Tibial nerve (tissue), 4 donors: ENCODE measurements around the gene CGN. TPM values are rescaled to one million over a fixed set of nuclear protein-coding genes. Genes with fewer than 3 reads are reported as not detected.

ENCODE experiments used
- DNase-seq, 2 donors: peaks; one replicate each; pipeline ENCODE4 v3.0.0-alpha.2; 2019; ENCODE audit warnings: low spot score in 2 of 2
- H3K27ac ChIP-seq, 4 donors: fragments of 200-600 bp; sonication (generic) in 3 of 4; one replicate each; pipeline ENCODE4 v1.5.1; 2017 to 2019; ENCODE audit warnings: mild to moderate bottlenecking in 1 of 4
- H3K27me3 ChIP-seq, 2 donors: fragments of 200-600 bp; sonication (generic) in 1 of 2; one replicate each; pipeline versions ENCODE4 v1.5.1 to v1.6.0; 2017 to 2019
- H3K36me3 ChIP-seq, 3 donors: fragments of 200-600 bp; sonication (generic); one replicate each; pipeline ENCODE4 v1.5.1; 2018 to 2019
- H3K4me1 ChIP-seq, 4 donors: fragments of 200-600 bp; sonication (generic) in 3 of 4; one replicate each; pipeline ENCODE4 v1.5.1; 2017 to 2019
- H3K4me3 ChIP-seq, 4 donors: fragments of 200-600 bp; sonication (generic) in 3 of 4; one replicate each; pipeline ENCODE4 v1.5.1; 2017 to 2019; ENCODE audit warnings: mild to moderate bottlenecking in 1 of 4, moderate library complexity in 1 of 4
- H3K9me3 ChIP-seq, 4 donors: fragments of 200-600 bp; sonication (generic) in 3 of 4; one replicate each; pipeline ENCODE4 v1.5.1; 2017 to 2019
- CTCF ChIP-seq, 5 experiments: fragments of 200-600 bp in 3 of 5; fragments of 450-650 bp in 2 of 5; sonication (generic) in 3 of 5; IDR thresholded peaks; one replicate each; pipeline ENCODE4 v1.5.1; 2016 to 2019; ENCODE audit warnings: antibody characterized with exemption in 5 of 5, mild to moderate bottlenecking in 3 of 5, moderate library complexity in 2 of 5
- EP300 ChIP-seq, 2 donors: sonication (generic); formaldehyde crosslinking; IDR thresholded peaks; one replicate each; pipeline ENCODE4 v1.6.1; 2017; ENCODE audit warnings: antibody characterized with exemption in 2 of 2, mild to moderate bottlenecking in 1 of 2
- POLR2A ChIP-seq, 2 donors: fragments of 450-650 bp; IDR thresholded peaks; one replicate each; pipeline ENCODE4 v1.6.1; 2017; ENCODE audit warnings: antibody characterized with exemption in 2 of 2, mild to moderate bottlenecking in 2 of 2, moderate library complexity in 2 of 2
- WGBS, 2 donors: methylation state at CpG; one replicate each; pipeline ENCODE4 v1.1.5; 2018; 5-methylcytosine and 5-hydroxymethylcytosine counted together
- total RNA-seq, 4 donors: library from RNA; depleted of rRNA; stranded (reverse); fragments of >200 nt; gene quantifications; one replicate each; pipeline ENCODE4 v1.1.0, GENCODE V29; 2016

Gene CGN
- total RNA-seq, 4 donors from 2014 or later = 0.63 to 4.9 (median 2.0) TPM

DNA sequence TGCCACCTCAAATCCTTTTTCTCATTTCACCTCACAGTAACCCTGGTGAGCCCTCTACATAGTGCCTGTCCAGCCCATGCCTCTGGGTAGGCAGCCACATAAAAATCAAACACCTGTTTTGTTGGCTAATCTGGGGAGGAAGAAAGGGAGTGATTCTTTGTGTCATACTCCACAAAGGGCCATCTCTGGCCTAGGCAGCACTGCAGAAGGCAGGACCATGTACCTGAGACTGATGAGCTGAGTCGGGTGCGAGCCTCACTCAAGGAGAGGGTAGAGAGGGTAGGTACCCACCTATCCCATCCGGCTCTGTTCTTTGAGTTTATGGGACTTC lies 36.7 kb downstream of the CGN start:
- Histone ChIP-seq H3K27me3 (no peaks in the 10 kb centered on the region), H3K9me3 (no peaks in the 10 kb centered on the region), H3K4me3 (no peak overlapping the region), H3K27ac (peak overlapping the region in 1 of 4 donors; percentile 20), H3K36me3 (no peaks in the 10 kb centered on the region), H3K4me1 (peaks cover 0 to 13% (median 4%) of the 10 kb centered on the region in 4 donors)
- TF ChIP-seq POLR2A (IDR thresholded peaks at IDR 0.05) = no peak
- TF ChIP-seq CTCF (IDR thresholded peaks at IDR 0.05) = no peak
- no peak for TF ChIP-seq EP300 (IDR thresholded peaks at IDR 0.05)
- no peak for DNase-seq
- 95% methylated on average over 3 of the region's 3 CpGs for WGBS, 2 donors

DNA sequence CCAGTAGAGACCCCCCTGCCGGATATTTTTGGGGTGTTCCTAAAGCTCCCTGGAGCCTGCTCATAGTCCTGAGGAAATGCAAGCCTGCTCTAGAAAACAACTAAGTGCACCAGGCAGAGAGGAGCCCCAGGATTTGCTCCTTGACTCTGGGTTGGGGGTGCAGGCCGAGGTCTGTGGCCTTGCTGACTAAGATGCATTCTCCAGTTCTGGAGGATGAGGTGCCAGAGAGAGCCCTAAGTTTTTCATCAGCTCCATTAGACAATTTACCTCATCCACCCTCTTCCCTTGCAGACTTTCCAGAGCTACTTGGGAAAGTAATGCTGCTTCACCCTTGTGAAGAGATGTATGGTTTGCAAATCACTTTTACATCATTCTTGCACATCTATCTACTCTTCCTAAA lies 38.0 kb downstream of the CGN start:
- H3K4me3 ChIP-seq = no peak overlapping the region
- 85 to 89% methylated on average over 2 of the region's 2 CpGs for WGBS, 2 donors
- no peak overlapping the region for H3K27ac ChIP-seq
- H3K4me1 ChIP-seq = peaks cover 0 to 13% (median 4%) of the 10 kb centered on the region in 4 donors
- H3K27me3 ChIP-seq = no peaks in the 10 kb centered on the region
- H3K36me3 ChIP-seq = no peaks in the 10 kb centered on the region
- DNase-seq = no peak
- TF ChIP-seq EP300 (IDR thresholded peaks at IDR 0.05) (no peak), POLR2A (IDR thresholded peaks at IDR 0.05) (no peak), CTCF (IDR thresholded peaks at IDR 0.05) (no peak)
- H3K9me3 ChIP-seq = no peaks in the 10 kb centered on the region

GRCh38 chr1:151553659-151554058 lies 42.5 kb downstream of the CGN start:
- TF ChIP-seq POLR2A (IDR thresholded peaks at IDR 0.05) = no peak
- TF ChIP-seq EP300 (IDR thresholded peaks at IDR 0.05) = no peak
- TF ChIP-seq CTCF (IDR thresholded peaks at IDR 0.05) = no peak
- Histone ChIP-seq H3K9me3 (no peaks in the 10 kb centered on the region), H3K36me3 (no peaks in the 10 kb centered on the region), H3K27ac (no peak overlapping the region), H3K27me3 (no peaks in the 10 kb centered on the region), H3K4me3 (no peak overlapping the region), H3K4me1 (peaks cover 0 to 3% (median 0%) of the 10 kb centered on the region in 4 donors)
- no peak for DNase-seq
- 91 to 94% methylated on average over 4 of the region's 4 CpGs for WGBS, 2 donors

DNA sequence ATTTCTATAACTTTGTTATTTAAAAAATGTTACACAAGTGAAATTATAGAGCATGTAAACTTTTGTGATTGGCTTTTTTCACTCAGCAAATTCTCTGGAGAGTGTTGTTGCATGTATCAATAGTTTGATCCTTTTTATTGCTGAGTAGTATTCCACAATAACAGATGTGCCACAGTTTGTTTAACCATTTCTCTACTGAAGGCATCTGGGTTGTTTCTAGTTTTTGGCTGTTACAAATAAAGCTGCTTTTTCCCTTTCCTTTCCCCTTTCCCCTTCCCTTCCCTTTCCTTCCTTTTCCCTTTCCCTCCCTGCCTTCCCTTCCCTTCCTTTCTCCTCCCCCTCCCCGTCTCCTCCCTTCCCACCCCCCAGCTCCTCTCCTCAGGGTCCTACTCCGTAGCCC lies 44.9 kb downstream of the CGN start:
- Histone ChIP-seq H3K36me3 (no peaks in the 10 kb centered on the region), H3K9me3 (no peaks in the 10 kb centered on the region), H3K27ac (no peak overlapping the region), H3K4me3 (no peak overlapping the region), H3K27me3 (no peaks in the 10 kb centered on the region), H3K4me1 (no peaks in the 10 kb centered on the region)
- TF ChIP-seq CTCF (IDR thresholded peaks at IDR 0.05) (no peak), EP300 (IDR thresholded peaks at IDR 0.05) (no peak), POLR2A (IDR thresholded peaks at IDR 0.05) (no peak)
- DNase-seq = no peak
- 74 to 82% methylated on average over 2 of the region's 2 CpGs for WGBS, 2 donors

GRCh38 chr1:151562661-151563060 lies 51.5 kb downstream of the CGN start:
- H3K4me3 ChIP-seq = no peak overlapping the region
- no peaks in the 10 kb centered on the region for H3K9me3 ChIP-seq
- DNase-seq = no peak
- WGBS, 2 donors = 82 to 85% methylated on average over 1 of the region's 1 CpG
- no peak overlapping the region for H3K27ac ChIP-seq
- TF ChIP-seq EP300 (IDR thresholded peaks at IDR 0.05) (no peak), CTCF (IDR thresholded peaks at IDR 0.05) (no peak), POLR2A (IDR thresholded peaks at IDR 0.05) (no peak)
- no peaks in the 10 kb centered on the region for H3K4me1 ChIP-seq
- H3K36me3 ChIP-seq = peaks cover 0 to 32% (median 3%) of the 10 kb centered on the region in 3 donors
- no peaks in the 10 kb centered on the region for H3K27me3 ChIP-seq
